Testis (tissue), 2 donors: Measurements from ENCODE around the gene ANO1.

ENCODE experiments used
- POLR2A ChIP-seq: fragments of 450-650 bp; IDR thresholded peaks from one replicate; pipeline ENCODE4 v1.6.1; 2017; ENCODE audit warnings: antibody characterized with exemption, mild to moderate bottlenecking, moderate library complexity
- TF ChIP-seq, protein P1 (sequence below), 3 experiments: fragments of 450-650 bp in 2 of 3; fragments of 200-600 bp in 1 of 3; sonication (generic) in 1 of 3; IDR thresholded peaks; one replicate each; pipeline ENCODE4 v1.5.1; 2016 to 2019; ENCODE audit warnings: antibody characterized with exemption in 3 of 3, mild to moderate bottlenecking in 2 of 3, moderate library complexity in 1 of 3

DNA sequence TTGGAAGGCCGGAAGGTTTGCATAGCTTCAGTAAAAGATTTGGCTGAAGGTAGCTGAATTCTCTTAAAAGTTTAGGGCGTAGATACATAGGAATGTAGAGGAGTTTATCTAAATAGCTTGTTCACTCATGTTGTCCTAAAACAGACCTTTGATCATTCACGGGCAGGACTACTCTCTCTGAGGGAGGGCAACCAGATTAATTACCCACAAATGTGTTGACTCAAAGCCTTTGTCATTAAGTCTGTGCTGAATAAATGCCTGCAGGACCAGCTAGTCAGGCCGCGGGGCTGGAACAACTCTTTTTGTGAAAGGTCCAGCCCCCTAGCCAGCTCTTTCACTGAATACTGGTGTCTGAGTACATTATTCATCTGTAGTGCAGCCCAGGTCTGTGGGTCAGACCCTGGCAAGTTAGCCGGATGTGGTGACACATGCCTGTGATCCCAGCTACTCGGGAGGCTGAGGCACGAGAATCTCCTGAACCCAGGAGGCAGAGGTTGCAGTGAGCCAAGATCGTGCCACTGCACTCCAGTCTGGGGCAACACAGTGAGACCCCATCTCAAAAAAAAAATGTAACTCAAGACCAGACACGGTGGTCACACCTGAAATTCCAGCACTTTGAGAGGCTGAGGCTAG lies 122.2 kb downstream of the ANO1 start:
- TF ChIP-seq, protein P1, sequence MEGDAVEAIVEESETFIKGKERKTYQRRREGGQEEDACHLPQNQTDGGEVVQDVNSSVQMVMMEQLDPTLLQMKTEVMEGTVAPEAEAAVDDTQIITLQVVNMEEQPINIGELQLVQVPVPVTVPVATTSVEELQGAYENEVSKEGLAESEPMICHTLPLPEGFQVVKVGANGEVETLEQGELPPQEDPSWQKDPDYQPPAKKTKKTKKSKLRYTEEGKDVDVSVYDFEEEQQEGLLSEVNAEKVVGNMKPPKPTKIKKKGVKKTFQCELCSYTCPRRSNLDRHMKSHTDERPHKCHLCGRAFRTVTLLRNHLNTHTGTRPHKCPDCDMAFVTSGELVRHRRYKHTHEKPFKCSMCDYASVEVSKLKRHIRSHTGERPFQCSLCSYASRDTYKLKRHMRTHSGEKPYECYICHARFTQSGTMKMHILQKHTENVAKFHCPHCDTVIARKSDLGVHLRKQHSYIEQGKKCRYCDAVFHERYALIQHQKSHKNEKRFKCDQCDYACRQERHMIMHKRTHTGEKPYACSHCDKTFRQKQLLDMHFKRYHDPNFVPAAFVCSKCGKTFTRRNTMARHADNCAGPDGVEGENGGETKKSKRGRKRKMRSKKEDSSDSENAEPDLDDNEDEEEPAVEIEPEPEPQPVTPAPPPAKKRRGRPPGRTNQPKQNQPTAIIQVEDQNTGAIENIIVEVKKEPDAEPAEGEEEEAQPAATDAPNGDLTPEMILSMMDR (IDR thresholded peaks at IDR 0.05) = no peak
- no peak for TF ChIP-seq POLR2A
